ENCODE measurements around the gene PDIA5.
"Not testable (repeated sequence)": the region's sequence is repeated elsewhere in the genome, so short reads cannot be mapped to it uniquely, and the experiment has no call there.

PDIA5 gene

DNA sequence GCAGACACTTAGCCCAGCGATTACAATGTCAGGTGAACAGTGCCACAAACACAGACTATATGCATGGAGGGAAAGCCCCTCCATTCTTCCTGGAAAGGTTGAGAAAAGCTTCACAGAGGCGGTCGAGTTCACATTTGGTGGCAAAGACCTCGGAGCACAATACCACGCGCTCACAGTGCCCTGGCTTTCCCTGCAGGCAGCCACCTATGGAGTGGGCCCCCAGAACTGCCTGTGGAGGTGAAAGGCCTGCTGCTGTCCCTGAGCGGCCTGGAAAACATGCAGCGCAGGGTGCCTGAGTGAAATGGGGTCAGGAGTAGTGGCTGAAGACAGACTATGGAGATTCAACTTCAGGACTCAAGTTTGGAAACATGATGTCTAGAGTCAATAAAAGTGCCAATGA lies 26.9 kb downstream of the PDIA5 start:
- DNase-seq (ENCODE audit: low read depth): no peak

DNA sequence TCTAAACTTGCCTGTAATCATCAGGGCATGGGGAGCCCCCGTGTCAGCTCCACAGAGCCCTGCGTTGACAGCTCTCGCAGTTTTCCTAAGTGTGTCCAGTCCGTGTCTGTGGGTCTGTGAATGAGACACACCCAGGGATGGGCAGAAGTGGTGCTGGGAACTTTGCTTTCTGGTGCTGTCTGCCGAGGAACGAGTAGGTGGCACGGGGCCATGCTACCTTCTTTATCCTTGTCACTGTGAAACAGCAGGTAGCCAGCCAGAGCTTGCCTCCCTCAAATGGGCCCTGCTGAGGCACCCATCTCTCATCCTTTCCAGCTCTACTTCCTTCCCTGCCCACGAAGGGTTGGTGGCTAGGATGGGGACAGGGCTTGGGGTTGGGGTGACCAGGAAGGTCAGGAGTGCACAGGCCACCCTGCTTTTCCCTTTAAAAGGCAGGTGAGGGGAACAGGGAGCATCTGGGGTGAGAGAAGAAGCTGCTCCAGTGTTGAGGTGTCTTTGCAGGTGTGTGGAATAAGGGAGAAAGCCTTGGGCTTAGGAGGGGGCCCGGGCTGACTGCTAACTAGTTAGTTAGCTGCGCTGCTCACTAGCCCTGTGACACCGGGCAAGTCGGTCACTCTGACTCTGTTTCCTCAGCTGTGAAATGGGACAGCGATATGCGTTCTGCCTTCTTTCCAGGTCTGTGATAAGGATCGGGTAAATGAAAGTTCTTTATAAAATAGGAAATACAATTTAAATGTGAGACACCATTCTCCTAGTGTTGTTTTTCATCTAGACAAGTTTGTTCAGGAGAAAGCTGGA lies 27.9 kb downstream of the PDIA5 start:
- no peak for DNase-seq (ENCODE audit: low read depth)

DNA sequence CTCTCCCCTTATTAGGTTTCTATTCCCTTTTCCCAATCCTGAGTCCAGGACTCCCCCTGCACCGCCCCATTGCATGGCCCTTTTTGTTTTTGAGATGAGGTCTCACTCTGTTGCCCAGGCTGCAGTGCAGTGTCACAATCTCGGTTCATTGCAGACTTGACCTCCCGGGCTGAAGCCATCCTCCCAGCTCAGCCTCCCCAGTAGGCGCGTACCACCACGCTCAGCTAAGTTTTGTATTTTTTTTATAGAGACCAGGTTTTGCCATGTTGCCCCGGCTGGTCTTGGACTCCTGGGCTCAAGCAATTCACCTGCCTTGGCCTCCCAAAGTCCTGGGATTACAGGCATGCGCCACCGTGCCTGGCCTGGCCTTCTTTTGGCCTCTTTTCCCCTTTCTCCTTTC lies 29.3 kb downstream of the PDIA5 start:
- DNase-seq (ENCODE audit: low read depth): no peak

DNA sequence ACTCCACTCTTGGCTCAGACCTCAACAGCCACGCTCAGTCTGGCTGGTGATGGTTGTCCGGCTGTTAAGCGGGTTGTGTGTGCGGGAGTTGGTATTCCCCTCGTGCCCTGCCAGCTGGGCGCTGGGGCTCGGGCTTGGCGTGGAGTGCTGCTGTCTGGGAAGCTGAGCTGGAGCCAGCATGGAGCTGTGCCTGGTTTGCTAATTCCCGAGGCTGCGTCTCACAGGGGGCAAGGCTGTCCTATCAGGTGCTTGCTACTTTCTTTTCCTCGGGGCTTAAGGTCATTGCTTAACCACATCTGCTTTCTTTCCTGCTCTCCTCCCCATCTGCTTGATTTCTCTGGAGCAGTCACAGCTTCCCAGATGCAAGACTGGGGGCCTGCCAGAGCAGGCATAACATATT lies 29.9 kb downstream of the PDIA5 start:
- no peak for DNase-seq (ENCODE audit: low read depth)

DNA sequence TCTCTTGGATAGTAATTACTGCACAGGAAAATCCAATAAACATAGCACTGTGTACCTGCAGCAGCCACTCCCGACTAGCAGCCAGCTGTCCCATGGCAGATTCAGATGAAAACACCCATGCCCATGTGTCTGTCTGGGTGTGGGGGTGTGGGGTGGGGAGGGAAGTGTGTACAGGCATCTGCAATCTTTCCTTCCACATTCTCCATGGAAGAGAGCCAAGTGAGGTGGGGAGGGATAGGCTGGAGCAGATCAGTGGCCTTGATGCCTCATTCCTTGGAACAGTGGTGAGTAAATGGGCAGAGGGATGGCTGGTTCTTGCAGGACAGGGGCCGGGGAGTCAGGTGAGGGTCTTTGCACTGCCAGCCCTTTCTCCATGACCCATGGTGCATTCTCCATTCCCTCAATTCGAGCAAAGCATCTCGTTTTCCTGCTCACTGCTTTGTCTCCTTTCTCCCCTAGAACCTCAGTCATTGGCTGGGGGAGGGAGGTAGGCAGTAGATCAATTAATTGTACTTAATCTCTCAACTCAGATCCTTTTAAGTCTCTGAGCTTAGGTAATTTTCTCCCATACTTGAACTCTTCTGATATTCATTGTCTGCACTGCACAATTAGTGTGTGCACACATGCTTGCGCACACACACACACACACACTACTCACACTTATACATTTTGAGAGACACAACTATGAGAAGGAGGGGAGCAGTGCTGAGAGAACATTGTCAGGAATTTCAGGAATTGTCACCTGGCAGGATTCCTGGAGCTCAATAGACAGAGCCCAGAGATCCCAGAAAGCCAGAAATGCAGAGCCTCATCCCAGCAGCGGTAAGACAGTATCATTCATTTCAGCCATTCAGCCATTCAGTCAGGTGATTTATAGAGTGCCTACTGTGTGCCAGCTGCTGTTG lies 31.9 kb downstream of the PDIA5 start:
- no peak for DNase-seq (ENCODE audit: low read depth)

DNA sequence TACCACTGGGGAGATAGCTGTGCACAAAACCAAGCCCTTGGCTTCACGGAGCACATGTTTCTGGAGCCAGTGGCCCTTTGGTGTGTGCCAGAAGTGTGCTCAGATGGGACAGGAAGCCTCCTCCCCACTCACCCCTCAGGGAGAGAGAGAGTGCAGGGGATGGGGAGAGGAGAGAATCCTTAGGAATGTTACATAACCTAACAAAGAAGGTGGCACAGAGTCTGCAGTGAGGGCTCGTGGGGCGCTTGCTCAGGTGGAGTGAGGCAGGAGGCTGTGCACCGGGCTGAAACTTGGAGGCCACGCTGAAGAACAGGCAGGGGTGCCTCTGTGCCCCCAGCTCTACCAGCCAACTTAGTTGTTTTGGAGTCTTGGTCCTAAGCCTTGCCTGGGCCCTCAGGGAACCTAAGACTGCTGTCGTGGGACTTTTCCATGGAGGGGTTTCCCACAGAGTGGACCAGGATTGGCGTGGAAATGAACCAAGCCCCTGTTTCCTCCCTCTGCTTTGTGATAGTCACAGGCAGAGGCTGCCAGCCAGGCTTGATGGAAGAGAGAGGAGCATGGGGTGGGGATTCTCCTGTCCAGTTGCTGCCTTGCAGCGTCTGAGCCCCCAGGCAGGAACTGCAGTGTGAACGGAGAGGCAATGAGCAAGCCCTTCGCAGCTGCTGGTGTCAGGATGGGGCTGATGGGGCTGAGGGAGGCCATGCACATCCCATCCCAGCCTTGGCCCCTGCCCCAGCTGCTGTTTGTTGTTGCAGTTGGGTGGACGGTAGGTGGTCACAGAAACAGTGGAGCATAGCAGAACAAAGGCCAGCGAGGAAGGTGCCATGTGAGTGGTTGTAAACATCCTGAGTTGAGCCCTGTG lies 32.7 kb downstream of the PDIA5 start:
- DNase-seq (ENCODE audit: low read depth): no peak

DNA sequence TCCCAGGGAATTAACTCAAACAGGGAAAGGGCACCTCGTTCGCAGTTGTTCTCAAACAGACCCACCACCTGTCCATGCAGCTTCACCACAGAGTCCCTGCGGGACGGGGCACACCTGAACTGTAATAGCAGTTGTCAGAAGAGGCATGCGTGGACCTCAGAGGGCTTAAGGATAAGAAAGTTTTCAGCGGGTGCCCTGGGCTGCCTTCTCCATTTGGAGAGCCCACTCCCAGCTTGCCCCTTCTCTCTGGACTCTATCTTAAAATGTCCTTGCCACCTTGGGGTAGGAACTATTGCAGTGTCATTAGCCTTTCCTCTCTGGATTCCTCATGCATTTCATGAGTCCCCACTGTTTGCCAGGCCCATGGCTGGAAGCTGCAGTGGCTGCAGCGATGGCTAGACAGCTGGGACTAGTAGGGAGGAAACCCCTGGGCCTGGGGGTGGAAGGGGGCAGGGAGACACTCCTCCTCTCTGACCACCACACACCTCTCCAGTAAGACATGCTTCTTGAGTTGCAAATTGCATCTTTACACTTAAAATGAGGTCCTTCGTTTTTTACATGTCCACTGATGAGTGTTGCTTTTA lies 33.5 kb downstream of the PDIA5 start:
- DNase-seq (ENCODE audit: low read depth): no peak

DNA sequence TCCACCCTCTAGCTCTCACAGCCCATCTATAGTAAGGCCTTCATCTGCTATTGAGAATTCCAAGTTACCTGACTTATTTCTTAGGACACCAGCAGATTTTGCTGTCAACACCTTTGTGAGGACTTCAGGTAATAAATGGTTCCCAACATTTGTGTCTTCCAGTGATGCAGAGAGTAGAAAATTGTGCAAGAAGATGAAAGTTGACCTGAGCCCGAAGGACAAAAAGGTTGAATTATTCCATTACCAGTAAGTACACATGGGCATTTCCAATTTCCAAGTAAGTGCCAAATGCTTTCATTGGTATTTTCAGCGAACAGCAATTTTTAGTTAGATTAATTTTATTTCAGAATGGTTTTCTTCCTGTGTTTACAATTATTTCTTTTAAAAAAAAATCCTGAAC lies 35.4 kb downstream of the PDIA5 start:
- DNase-seq (ENCODE audit: low read depth): no peak

DNA sequence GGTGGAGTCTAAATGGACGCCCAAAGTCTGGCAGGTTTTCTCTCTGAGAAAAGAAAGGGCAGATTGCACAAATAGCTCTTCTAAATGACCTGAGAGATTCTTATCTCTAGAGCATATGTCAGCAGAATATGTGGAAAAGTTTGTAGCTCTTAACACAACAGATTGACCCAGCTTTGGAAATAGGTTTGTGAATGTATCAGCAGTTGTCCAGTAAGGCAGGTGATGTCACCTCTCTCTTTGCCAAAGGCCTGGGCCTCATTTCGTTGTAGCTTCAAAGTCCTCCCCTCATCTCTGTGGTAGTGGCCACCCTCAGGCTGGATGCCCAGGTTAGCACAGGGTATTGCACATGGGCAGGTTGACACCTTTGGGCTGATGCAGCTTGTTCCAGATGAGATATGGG lies 36.0 kb downstream of the PDIA5 start:
- DNase-seq (ENCODE audit: low read depth): no peak

DNA sequence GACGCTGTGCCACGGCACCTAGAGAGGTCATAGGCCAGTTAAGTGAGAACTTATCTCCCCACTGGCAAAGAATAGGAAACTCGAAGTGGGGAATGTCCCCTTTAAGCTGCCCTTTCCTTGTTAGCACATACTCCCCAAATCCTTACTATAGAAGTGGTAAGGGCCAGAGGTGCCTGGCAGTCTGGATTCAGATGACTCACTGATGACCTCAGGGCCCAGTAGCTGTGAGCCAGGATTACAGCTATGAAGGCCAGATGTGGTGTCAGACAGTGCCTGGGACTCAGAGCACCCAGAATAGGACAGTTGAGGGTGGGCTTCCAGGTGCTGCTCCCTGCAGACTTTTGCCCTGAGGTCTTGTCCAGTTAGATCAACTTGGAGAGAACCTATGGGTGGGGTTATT lies 37.7 kb downstream of the PDIA5 start:
- DNase-seq (ENCODE audit: low read depth): no peak

DNA sequence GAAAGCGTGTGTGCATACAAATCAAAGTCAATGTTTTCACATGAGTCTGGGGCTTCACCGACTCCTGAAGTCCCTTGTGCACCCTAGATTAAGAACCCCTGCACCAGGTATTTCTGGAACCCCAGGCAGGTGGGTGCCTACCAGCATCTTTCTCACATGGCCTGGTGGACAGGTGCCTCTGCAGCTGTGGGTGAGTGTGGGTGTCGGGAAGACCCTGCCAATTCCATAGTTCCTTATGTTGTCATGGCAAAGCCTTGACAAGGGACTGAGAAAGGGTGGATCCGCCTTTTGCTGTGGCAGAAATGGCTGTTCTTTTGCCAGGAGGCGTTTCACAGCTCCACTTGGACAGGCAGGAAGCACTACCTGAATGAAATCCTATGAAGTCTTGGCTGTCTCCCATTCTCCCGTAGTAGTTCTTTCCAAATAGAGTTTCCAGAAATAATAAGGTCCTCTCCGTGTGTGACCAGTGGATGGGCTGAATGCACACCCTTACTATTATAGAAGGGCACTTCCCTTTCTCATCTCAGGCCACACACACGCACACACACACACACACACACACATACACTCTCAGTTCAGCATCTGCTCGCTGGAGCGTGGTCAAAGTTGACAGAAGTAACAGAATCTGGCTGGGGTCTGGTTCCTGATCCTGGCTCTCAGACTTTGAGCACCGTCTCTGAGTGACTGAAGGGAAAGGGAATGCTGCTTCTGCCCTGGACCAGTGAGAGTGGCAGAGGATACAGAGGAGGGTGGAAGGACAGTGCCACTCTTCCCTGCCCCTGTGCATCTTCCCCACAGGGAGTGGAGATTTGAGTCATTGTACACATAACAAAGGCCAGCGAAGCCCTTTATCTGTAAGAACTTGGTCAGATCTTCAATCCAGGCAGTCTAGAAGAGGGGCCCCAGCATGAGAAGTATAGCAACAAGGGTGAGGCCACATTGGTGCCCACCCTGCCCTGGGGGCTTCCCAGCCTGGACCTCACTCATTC lies 38.7 kb downstream of the PDIA5 start:
- DNase-seq (ENCODE audit: low read depth): no peak

DNA sequence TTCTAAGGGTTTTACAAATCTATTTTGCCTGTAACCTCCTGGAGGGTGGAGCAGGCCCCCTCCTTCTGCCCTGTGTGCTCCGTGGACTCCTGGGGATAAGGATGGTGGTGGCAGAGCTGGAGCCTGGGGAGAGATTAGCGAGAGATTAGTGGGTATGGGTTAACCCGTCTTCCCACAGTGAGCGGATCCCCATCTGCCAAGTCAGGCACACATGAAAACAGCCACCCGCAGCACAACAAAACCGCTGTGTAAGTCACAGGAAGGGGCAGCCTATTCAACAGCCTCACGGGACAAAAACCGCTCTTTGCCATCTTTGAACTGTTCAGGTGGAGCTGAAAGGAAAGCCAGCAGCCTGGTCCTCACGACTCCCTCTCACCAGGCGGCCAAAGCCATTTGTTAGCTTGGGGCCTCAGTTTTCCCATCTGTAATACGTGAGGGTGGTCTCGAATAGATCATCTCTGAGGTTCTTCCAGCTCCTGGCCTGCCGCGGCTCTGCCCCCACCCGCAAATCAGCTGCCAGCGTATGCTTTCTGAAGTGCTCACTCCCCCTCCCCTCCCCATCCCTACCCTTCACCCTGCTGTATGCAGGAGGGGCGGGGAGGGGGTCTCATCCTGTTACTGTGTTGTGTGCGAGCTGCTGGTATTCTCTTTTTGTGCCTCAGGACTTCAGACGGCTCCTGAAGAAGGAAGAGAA lies 43.6 kb downstream of the PDIA5 start:
- DNase-seq (ENCODE audit: low read depth): no peak

DNA sequence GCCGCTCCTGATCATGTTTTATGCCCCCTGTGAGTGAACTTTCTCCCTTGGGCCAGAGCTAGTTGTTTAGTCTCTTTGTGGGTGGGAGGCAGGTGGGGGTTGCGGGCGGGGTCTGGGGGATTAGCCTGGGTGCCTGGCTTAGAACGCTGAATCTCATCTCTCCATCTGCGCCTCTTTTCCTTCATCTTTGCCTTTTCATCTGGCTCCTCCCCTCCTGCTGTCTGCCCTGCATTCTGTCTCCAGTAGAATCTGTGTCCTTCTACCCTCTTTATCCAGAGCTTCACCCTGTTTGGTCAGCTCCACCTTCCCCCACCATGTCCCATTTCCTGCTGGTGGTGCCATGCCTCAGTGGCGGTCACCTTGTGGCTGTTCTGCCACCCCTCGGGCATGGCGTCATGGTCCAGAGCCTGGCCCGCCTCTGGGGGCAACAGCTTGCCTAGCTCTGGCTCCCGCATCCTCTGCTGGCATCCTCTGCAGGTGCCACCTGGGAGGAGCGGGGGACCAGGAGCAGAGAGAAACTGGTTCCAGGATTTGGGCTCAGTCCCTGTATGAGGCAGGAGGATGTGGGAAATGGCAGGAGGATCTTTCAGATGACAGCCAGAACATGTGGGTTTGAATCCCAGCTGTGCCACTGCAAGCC lies 44.3 kb downstream of the PDIA5 start:
- DNase-seq (ENCODE audit: low read depth): no peak

DNA sequence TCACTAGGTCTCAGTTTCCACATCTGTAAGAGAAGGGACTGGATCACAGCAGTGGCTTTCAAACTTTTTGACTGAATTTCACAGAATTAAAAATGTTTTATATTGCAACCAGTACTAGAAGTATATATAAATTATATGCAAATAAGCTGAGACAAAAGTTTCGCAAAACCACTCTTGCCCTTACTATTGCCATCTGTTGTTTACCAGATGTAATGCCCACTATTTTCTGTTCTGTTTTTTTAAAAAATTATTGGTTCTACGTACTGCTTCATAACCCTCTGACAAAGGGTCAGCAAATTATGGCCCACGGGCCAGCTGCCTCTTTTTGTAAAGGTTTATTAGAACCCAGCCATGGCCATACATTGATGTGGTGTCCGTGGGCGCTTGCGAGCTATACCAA lies 44.8 kb downstream of the PDIA5 start:
- DNase-seq (ENCODE audit: low read depth): no peak

DNA sequence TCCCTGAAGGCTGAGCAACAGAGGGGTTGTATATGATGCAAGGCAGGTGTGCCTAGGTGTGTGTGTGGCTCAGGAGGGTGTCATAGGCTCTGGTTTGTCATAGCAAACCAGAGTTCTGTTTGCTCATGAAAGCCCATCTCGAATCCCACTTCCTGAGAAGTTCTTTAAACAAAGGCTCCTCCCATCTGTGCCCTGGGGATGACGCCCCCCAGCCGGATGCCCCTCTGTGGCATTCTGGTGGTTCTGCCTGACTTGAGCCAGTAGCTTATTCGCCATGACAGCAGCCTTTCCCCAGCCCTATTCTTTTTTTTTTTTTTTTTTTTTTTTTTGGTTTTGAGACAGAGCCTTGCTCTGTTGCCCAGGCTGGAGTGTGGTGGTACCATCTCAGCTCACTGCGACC lies 45.4 kb downstream of the PDIA5 start:
- no peak for DNase-seq (ENCODE audit: low read depth)

DNA sequence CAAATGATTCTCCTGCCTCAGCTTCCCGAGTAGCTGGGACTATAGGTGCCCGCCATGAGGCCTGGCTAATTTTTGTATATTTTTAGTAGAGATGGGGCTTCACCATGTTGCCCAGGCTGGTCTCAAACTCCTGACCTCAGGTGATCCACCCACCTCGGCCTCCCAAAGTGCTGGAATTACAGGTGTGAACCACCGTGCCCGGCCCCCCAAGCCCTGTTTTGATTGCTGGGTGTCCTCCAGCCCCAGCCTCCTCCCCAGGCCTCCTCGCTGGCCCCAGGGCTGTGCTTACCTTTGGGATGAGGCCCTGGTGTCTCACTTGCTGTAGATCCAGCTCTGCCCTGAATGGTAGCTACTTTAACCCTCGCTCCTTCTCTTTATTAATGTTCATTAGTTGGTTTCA lies 45.8 kb downstream of the PDIA5 start:
- DNase-seq (ENCODE audit: low read depth): not testable (repeated sequence)

DNA sequence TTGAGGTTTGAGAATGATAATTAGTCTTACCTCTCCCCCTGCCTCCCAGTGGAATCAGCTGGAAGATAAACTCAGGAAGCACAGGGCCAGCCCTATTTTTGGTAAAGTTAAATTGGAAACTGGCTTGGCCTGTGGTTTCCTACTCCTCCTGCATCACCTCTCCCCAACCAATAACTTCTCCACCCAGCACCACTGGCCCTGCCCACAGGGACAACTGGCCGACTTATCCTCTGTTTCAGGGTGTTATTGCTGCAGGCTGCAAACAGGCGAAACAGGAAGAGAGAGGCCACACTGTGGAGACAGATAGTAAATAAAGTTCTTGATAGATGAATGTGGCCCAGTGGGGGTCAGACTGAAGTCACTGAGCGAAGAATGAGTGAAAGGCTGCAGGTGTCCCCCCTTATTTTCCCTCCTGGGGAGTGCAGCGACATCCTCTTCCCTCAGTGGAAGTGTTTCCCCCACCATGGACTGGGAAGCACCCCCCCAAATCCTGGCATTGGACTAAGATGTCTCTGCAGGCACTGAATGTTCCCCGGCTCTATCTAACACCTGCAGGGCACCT lies 47.1 kb downstream of the PDIA5 start:
- DNase-seq (ENCODE audit: low read depth): no peak

DNA sequence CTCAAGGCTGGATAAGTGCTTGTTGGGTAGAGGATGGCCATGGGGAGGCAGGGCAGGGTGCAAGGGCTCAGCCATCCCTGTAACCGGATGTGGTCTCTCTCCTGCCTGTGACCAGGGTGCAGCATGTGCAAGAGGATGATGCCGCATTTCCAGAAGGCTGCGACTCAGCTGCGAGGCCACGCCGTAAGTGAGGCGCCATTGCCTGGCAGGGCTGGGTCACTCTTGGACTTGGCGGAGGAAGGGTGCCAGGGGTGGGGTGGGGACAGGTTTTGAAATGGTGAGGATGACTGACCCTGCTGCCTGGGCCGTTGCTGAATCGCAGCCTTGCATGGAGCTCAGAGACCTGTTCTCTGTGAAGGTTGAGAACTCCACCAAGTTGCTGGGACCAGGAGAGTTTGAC lies 49.3 kb downstream of the PDIA5 start:
- DNase-seq (ENCODE audit: low read depth): no peak

DNA sequence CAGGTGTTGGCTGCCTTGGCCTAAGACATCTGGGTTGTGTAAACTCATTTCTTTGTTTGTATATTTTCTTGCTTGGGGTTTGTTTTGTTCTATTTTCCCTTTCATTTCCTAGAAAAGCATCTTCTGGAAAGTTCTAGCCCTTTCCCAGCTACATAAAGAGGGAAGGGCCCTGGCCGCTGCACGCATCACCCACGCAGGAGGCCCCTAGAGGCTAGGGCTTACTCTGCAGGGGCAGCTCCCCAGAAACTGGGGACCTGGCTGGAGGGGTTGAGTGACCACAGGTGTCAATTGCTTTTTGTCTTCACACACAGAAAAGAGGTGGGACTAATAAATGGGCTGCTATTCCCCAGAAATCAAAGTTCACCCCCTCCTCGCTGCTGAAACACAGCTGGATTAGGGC lies 52.6 kb downstream of the PDIA5 start:
- DNase-seq (ENCODE audit: low read depth): no peak
